ENCODE measurements around the gene GABRG3.

- TF ChIP-seq YY1 (IDR thresholded peaks at IDR 0.05; ENCODE audit: insufficient read depth, insufficient read length) (no peak), SUZ12 (IDR thresholded peaks at IDR 0.05; ENCODE audit: extremely low read depth, insufficient read depth, insufficient read length) (no peak), ZNF274 (IDR thresholded peaks at IDR 0.05; ENCODE audit: low read depth, low read length) (no peak)
These were observed 516.9 kb downstream of the GABRG3 start for GRCh38 chr15:27487846-27488245.
